NT2/D1 (cell line): ENCODE data around the gene CEP112.

Experiments used
- DNase-seq: peaks from one replicate; pipeline ENCODE4 v3.0.0-alpha.2; 2011; ENCODE audit warnings: low read depth, low spot score
- H3K27me3 ChIP-seq: 2 replicates; pipeline ENCODE4 v1.6.0; 2011; ENCODE audit warnings: mild to moderate bottlenecking; ENCODE audit not compliant: insufficient read length, insufficient read depth
- H3K36me3 ChIP-seq: 2 replicates; pipeline ENCODE4 v1.6.1; 2011; ENCODE audit warnings: mild to moderate bottlenecking, low read length, mixed read lengths; ENCODE audit not compliant: insufficient read depth, insufficient read length
- H3K4me1 ChIP-seq: 2 replicates; pipeline ENCODE4 v1.5.1; 2011; ENCODE audit not compliant: insufficient read depth, insufficient read length
- H3K4me3 ChIP-seq: 2 replicates; pipeline ENCODE4 v1.5.1; 2011; ENCODE audit warnings: low read depth; ENCODE audit not compliant: insufficient read length
- H3K9ac ChIP-seq: 2 replicates; pipeline ENCODE4 v1.6.0; 2011; ENCODE audit warnings: low read depth; ENCODE audit not compliant: insufficient read length
- H3K9me3 ChIP-seq: 2 replicates; pipeline ENCODE4 v1.5.1; 2011; ENCODE audit warnings: mild to moderate bottlenecking, low read length; ENCODE audit not compliant: insufficient read depth
- SUZ12 ChIP-seq: IDR thresholded peaks from 2 replicates; pipeline ENCODE4 v1.6.1; 2011; ENCODE audit not compliant: insufficient read length, insufficient read depth; ENCODE audit errors: extremely low read depth
- YY1 ChIP-seq: IDR thresholded peaks from 2 replicates; pipeline ENCODE4 v1.6.1; 2011; ENCODE audit not compliant: insufficient read length, insufficient read depth
- ZNF274 ChIP-seq: IDR thresholded peaks from 2 replicates; pipeline ENCODE4 v1.6.1; 2011; ENCODE audit warnings: mild to moderate bottlenecking, low read depth, low read length

Gene CEP112

DNA sequence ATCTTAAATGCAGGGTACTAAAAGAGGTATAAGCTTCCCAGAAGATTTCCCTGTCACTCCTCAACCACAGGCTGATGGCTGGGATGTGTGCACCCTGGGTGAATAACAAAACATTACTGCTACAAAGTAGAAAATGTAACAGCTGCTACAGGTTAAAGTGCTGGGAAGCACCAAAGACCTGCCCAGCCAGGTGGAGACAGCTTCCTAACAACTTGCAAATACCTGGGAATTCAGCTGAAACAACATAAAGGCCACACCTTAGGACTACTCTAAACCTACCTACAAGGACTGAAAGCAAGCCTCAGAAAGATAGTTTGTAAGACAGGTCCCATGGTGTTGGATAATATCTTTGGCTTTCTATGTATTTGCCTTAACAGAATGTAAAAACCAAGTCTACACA, 118.5 kb downstream of the CEP112 start:
- no peaks in the 10 kb centered on the region for H3K27me3 ChIP-seq
- H3K9me3 ChIP-seq: no peaks in the 10 kb centered on the region
- H3K9ac ChIP-seq: no peak overlapping the region
- no peak for DNase-seq
- H3K36me3 ChIP-seq: no peaks in the 10 kb centered on the region
- H3K4me1 ChIP-seq: no peaks in the 10 kb centered on the region
- no peak for TF ChIP-seq ZNF274
- H3K4me3 ChIP-seq: no peak overlapping the region

DNA sequence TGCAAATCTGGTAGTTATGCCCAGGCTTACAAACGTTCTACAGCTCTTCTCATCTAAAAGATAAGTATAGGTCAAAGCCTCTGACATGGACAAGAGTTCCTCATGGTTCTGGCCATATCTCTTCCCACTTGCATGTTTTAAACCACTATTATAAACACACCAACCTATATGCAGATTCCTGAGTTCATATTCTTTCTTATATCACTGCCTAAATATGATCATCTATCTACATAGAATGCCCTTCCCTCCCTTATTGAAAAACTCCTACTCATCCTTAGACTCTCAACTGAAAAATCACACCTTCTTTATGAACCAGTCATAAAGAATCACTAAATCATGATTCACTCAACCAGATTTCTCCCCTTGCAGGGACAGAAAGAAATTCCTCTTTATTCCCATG, 128.2 kb downstream of the CEP112 start:
- Histone ChIP-seq H3K4me1 (no peaks in the 10 kb centered on the region), H3K9ac (no peak overlapping the region), H3K27me3 (no peaks in the 10 kb centered on the region), H3K4me3 (no peak overlapping the region), H3K9me3 (no peaks in the 10 kb centered on the region), H3K36me3 (no peaks in the 10 kb centered on the region)
- TF ChIP-seq ZNF274 (no peak), SUZ12 (no peak), YY1 (no peak)
- DNase-seq: no peak

DNA sequence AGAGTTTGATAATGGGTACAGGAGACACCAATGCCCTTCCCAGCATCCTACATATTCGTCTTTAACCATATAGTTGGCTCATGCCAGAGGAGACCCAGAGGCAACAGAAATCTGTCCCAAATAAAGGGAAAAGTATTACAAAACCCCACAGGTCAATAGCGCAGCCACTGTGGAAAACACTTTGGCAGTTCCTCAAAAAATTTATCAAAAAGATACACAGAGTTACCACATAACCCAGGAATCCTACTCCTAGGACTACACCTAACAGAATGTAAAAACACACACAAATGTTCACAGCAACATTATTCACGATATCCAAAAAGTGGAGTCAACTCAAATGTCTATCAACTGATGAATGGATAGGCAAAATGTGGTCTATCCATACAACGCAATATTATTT, 135.8 kb downstream of the CEP112 start:
- Histone ChIP-seq H3K4me1 (no peaks in the 10 kb centered on the region), H3K4me3 (no peak overlapping the region), H3K36me3 (peaks cover 4% of the 10 kb centered on the region), H3K27me3 (no peaks in the 10 kb centered on the region), H3K9me3 (peaks cover under 1% of the 10 kb centered on the region), H3K9ac (no peak overlapping the region)
- DNase-seq: no peak
- TF ChIP-seq ZNF274 (no peak), SUZ12 (no peak), YY1 (no peak)

DNA sequence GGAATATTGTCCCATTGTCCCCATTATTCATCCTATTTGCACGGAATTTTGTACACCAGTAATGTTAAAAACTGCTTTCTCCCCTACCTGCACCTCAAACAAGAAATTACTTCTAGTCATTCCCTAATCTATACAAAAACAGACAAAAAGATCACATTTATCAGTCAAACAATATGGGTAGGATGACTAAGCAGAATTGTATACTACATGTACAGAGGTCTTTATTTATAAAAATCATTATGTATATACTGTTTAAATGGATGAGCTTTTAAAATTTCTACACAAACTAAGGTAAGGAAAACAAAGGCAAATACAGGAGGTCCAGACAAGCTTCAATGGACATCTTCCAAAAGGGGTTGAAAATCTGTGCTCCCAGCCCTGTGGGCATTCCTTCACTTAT, 137.7 kb downstream of the CEP112 start:
- H3K9me3 ChIP-seq: peaks cover 19% of the 10 kb centered on the region
- no peak for DNase-seq
- H3K4me1 ChIP-seq: no peaks in the 10 kb centered on the region
- H3K9ac ChIP-seq: no peak overlapping the region
- no peak for TF ChIP-seq YY1
- no peak for TF ChIP-seq ZNF274
- no peak for TF ChIP-seq SUZ12
- no peaks in the 10 kb centered on the region for H3K27me3 ChIP-seq
- peaks cover 4% of the 10 kb centered on the region for H3K36me3 ChIP-seq
- no peak overlapping the region for H3K4me3 ChIP-seq

DNA sequence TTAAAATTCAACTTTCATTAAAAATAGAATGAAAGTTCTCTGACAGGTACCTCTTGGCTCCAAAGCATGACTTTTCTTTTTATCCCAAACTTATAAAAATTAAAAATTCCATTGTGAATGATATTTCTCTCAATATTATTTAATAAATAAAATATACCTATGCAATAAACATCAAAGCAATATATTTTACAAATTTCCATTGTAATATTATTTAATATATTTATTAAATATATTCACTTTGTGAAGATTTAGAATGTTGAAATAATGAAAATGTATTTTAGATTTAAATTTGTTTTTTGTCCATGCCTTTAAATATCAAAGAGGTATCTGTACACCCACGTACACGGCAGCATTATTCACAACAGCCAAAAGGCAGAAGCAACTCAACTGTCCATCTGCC, 147.8 kb downstream of the CEP112 start:
- H3K4me3 ChIP-seq: no peak overlapping the region
- H3K27me3 ChIP-seq: no peaks in the 10 kb centered on the region
- H3K4me1 ChIP-seq: no peaks in the 10 kb centered on the region
- no peak overlapping the region for H3K9ac ChIP-seq
- peaks cover 3% of the 10 kb centered on the region; the same call in 1 of the 2 replicates for H3K9me3 ChIP-seq
- H3K36me3 ChIP-seq: no peaks in the 10 kb centered on the region
- TF ChIP-seq SUZ12 (no peak), ZNF274 (no peak), YY1 (no peak)
- DNase-seq: no peak

DNA sequence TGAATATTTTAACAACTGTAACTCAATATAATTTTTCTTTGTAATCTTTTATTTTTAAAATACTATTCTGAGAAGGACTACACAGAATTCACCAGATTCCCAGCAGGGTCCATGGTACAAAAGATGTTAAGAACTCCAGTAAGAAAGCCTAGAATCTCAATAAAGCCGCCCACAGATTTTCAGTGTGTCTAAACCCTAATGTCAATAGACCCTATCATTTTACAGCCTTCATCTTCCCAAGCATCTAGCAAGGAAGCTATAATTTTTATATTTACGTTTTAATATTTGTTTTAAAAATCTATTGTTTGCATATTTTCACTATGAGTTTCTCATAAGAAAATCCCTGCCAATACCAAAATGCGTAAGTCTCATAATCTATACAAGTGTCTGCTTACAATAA, 148.5 kb downstream of the CEP112 start:
- H3K4me1 ChIP-seq: no peaks in the 10 kb centered on the region
- H3K36me3 ChIP-seq: no peaks in the 10 kb centered on the region
- no peak overlapping the region for H3K4me3 ChIP-seq
- TF ChIP-seq SUZ12 (no peak), ZNF274 (no peak)
- no peaks in the 10 kb centered on the region for H3K27me3 ChIP-seq
- H3K9ac ChIP-seq: no peak overlapping the region
- no peak for DNase-seq
- no peaks in the 10 kb centered on the region for H3K9me3 ChIP-seq

DNA sequence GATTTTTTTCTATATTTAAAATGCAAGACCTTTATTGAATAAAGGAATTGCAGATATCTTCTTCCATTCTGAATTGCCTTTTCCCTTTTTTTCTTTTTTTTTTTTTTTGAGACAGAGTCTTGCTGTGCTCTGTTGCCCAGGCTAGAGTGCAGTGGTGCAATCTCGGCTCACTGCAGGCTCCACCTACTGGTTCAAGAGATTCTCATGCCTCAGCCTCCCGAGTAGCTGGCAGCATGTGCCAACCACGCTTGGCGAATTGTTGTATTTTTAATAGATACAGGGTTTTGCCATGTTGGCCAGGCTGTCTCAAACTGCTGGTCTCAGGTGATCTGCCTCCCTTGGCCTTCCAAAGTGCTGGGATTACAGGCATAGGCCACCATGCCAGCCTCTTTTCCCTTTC, 151.5 kb downstream of the CEP112 start:
- Histone ChIP-seq H3K4me3 (no peak overlapping the region), H3K27me3 (no peaks in the 10 kb centered on the region), H3K36me3 (no peaks in the 10 kb centered on the region), H3K9ac (no peak overlapping the region), H3K4me1 (no peaks in the 10 kb centered on the region), H3K9me3 (no peaks in the 10 kb centered on the region)
- no peak for DNase-seq
- TF ChIP-seq YY1: no peak
- TF ChIP-seq SUZ12: no peak
- TF ChIP-seq ZNF274: no peak

DNA sequence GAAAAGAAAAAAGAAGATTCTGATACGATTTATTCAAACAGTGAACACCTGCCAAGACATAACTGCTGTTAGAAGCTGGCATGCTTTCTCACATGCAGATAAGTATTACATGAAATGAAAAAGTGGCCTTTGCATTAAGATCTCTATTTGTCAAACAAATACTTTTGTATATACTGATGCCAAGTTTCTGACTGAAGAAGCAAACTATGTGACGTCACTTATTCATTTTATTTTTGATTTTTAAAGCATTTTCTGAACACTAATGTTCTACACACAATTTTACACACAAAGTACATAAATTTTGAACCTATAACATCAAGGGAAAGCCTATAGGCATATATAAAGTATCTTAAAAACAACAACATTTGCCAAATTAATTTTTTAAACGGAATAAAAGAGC, 153.8 kb downstream of the CEP112 start:
- no peak for TF ChIP-seq SUZ12
- no peak for TF ChIP-seq YY1
- no peak for TF ChIP-seq ZNF274
- Histone ChIP-seq H3K4me1 (no peaks in the 10 kb centered on the region), H3K9me3 (no peaks in the 10 kb centered on the region), H3K9ac (no peak overlapping the region), H3K27me3 (no peaks in the 10 kb centered on the region), H3K36me3 (no peaks in the 10 kb centered on the region), H3K4me3 (no peak overlapping the region)
- DNase-seq: no peak
